ENCODE results near the gene GRIK2. TPM values are rescaled to one million over a fixed set of nuclear protein-coding genes. Genes with fewer than 3 reads are reported as not detected.

The GRIK2 gene
- total RNA-seq, 1 experiment from 2014 or later: 0.55 TPM

- Histone ChIP-seq H3K4me2 (ENCODE audit: low read length) (0 out of 2 replicates have a peak overlapping the region, but pooled peaks have one; percentile 93), H3K9me2 (replicated peaks; ENCODE audit: low read length) (no peaks in the 10 kb centered on the region), H3K27me3 (ENCODE audit: low read length) (peaks cover 14% of the 10 kb centered on the region), H4K20me1 (ENCODE audit: low read length) (no peaks in the 10 kb centered on the region; the same call in 1 of the 2 replicates), H3K9me3 (ENCODE audit: low read length) (no peaks in the 10 kb centered on the region), H3K27ac (ENCODE audit: low read length) (no peak overlapping the region), H3F3A (ENCODE audit: low read length, unreplicated experiment) (no peaks in the 10 kb centered on the region), H3K4me1 (ENCODE audit: insufficient read depth, low read length) (peaks cover 21% of the 10 kb centered on the region; the same call in 1 of the 2 replicates), H3K4me3 (ENCODE audit: low read length) (no peak overlapping the region), H3K9ac (ENCODE audit: low read length) (no peak overlapping the region), H3K79me2 (ENCODE audit: low read length) (no peaks in the 10 kb centered on the region), H2AFZ (ENCODE audit: low read length) (no peak overlapping the region), H3K36me3 (ENCODE audit: low read depth, low read length) (no peaks in the 10 kb centered on the region)
- no peak for ATAC-seq
- DNase-seq: peak; percentile 15
- POLR2A ChIA-PET (ENCODE audit: unreplicated experiment): no interaction called here
- no TSS peak for BruUV-seq (replicated peaks)
- CTCF ChIA-PET: no interaction called here
- intact Hi-C loops (cut with micrococcal nuclease): loop anchor here (2.0 to 10.0 kb wide), 3 partner anchors 252 to 1729 kb away; no protein-coding TSS in a partner anchor
- TF ChIP-seq EZH2phosphoT487 (IDR thresholded peaks at IDR 0.05; ENCODE audit: borderline replicate concordance, low read length) (no peak), CTCF (conservative IDR thresholded peaks at IDR 0.05; ENCODE audit: low read depth, low read length) (peak; percentile 36; the same call in 1 of the 2 replicates), EZH2 (IDR thresholded peaks at IDR 0.05; ENCODE audit: low read length, unreplicated experiment) (no peak)
Measured at GRCh38 chr6:101395345-101395744, 1.8 kb downstream of the GRIK2 start.

- Histone ChIP-seq H3K9me2 (replicated peaks; ENCODE audit: low read length) (no peaks in the 10 kb centered on the region), H3K79me2 (ENCODE audit: low read length) (no peaks in the 10 kb centered on the region), H4K20me1 (ENCODE audit: low read length) (no peaks in the 10 kb centered on the region; the same call in 1 of the 2 replicates), H3K36me3 (ENCODE audit: low read depth, low read length) (no peaks in the 10 kb centered on the region), H3K27me3 (ENCODE audit: low read length) (peaks cover 14% of the 10 kb centered on the region), H3K4me1 (ENCODE audit: insufficient read depth, low read length) (peaks cover 17% of the 10 kb centered on the region; the same call in 1 of the 2 replicates), H3K9ac (ENCODE audit: low read length) (no peak overlapping the region), H3K9me3 (ENCODE audit: low read length) (no peaks in the 10 kb centered on the region), H2AFZ (ENCODE audit: low read length) (no peak overlapping the region), H3F3A (ENCODE audit: low read length, unreplicated experiment) (no peaks in the 10 kb centered on the region), H3K4me2 (ENCODE audit: low read length) (no peak overlapping the region), H3K27ac (ENCODE audit: low read length) (no peak overlapping the region), H3K4me3 (ENCODE audit: low read length) (no peak overlapping the region)
- ATAC-seq: no peak
- POLR2A ChIA-PET (ENCODE audit: unreplicated experiment): no interaction called here
- intact Hi-C loops (cut with micrococcal nuclease): loop anchor here (5.0 to 10.0 kb wide), 2 partner anchors 251 to 1728 kb away; no protein-coding TSS in a partner anchor
- DNase-seq: peak; percentile 77
- TF ChIP-seq CTCF (conservative IDR thresholded peaks at IDR 0.05; ENCODE audit: low read depth, low read length) (no peak), EZH2phosphoT487 (IDR thresholded peaks at IDR 0.05; ENCODE audit: borderline replicate concordance, low read length) (no peak), EZH2 (IDR thresholded peaks at IDR 0.05; ENCODE audit: low read length, unreplicated experiment) (no peak)
- BruUV-seq (replicated peaks): no TSS peak
- CTCF ChIA-PET: interaction anchor here (0.6 kb wide), 1 partner anchor 1350 kb away, joined by 3 read pairs; no protein-coding TSS in a partner anchor
Measured at GRCh38 chr6:101396548-101397173, 3.2 kb downstream of the GRIK2 start.

- no peak overlapping the region for H3K27ac ChIP-seq (ENCODE audit: low read length)
- peaks cover 11% of the 10 kb centered on the region for H3K27me3 ChIP-seq (ENCODE audit: low read length)
- DNase-seq (peak; percentile 29), ATAC-seq (no peak)
- CTCF ChIA-PET: interaction anchor here (0.6 kb wide), 1 partner anchor 1350 kb away, joined by 3 read pairs; no protein-coding TSS in a partner anchor
- no peaks in the 10 kb centered on the region for H3K9me3 ChIP-seq (ENCODE audit: low read length)
- H4K20me1 ChIP-seq (ENCODE audit: low read length): no peaks in the 10 kb centered on the region; the same call in 1 of the 2 replicates
- no peak overlapping the region for H2AFZ ChIP-seq (ENCODE audit: low read length)
- POLR2A ChIA-PET (ENCODE audit: unreplicated experiment): no interaction called here
- no peaks in the 10 kb centered on the region for H3K9me2 ChIP-seq (replicated peaks; ENCODE audit: low read length)
- TF ChIP-seq CTCF (conservative IDR thresholded peaks at IDR 0.05; ENCODE audit: low read depth, low read length) (peak; percentile 43; the same call in 1 of the 2 replicates), EZH2 (IDR thresholded peaks at IDR 0.05; ENCODE audit: low read length, unreplicated experiment) (no peak), EZH2phosphoT487 (IDR thresholded peaks at IDR 0.05; ENCODE audit: borderline replicate concordance, low read length) (no peak)
- no peak overlapping the region for H3K9ac ChIP-seq (ENCODE audit: low read length)
- H3F3A ChIP-seq (ENCODE audit: low read length, unreplicated experiment): no peaks in the 10 kb centered on the region
- no TSS peak for BruUV-seq (replicated peaks)
- H3K79me2 ChIP-seq (ENCODE audit: low read length): no peaks in the 10 kb centered on the region
- intact Hi-C loops (cut with micrococcal nuclease): loop anchor here (5.0 to 10.0 kb wide), 2 partner anchors 250 to 1728 kb away; no protein-coding TSS in a partner anchor
- H3K4me2 ChIP-seq (ENCODE audit: low read length): no peak overlapping the region
- H3K4me1 ChIP-seq (ENCODE audit: insufficient read depth, low read length): peaks cover 11% of the 10 kb centered on the region; the same call in 1 of the 2 replicates
- H3K36me3 ChIP-seq (ENCODE audit: low read depth, low read length): no peaks in the 10 kb centered on the region
- H3K4me3 ChIP-seq (ENCODE audit: low read length): no peak overlapping the region
Measured at GRCh38 chr6:101397199-101397598, 3.7 kb downstream of the GRIK2 start.
